VCaP (cell line): ENCODE measurements around the gene GPR35.

Source experiments
- H3K27ac ChIP-seq: fragments of 450-650 bp; 2 replicates; pipeline ENCODE4 v1.5.1; 2017
- TF ChIP-seq, protein P1 (sequence below): fragments of 450-650 bp; conservative IDR thresholded peaks from 2 replicates; pipeline ENCODE4 v1.5.1; 2017; ENCODE audit warnings: mild to moderate bottlenecking, moderate library complexity

GPR35 gene

DNA sequence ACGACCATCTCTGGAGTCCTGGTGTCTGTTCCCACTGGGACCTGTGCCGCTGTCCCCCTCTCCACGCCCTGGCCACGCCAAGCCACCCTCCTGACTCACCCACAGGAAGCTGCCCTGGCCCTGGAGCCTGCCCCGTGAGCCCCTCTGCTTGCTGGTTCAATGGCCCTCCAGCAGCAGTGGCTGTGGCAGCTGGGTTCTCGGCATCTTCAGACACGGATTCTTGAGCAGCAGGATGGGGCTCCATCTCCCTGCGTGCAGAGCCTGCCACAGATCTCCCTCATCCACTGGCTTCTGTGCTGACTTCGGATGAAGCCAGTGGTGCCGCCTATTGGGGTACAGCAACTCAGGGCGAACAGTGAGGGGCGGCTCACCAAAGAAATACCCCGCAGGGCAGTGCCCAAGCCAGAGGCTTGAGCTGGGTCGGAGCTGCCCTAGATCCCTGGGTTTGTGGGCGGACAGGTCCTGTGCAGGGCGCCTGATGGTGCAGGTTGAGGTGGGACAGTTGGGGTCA is 24.8 kb upstream of the GPR35 start:
- H3K27ac ChIP-seq, result no peak overlapping the region
- TF ChIP-seq, protein P1, sequence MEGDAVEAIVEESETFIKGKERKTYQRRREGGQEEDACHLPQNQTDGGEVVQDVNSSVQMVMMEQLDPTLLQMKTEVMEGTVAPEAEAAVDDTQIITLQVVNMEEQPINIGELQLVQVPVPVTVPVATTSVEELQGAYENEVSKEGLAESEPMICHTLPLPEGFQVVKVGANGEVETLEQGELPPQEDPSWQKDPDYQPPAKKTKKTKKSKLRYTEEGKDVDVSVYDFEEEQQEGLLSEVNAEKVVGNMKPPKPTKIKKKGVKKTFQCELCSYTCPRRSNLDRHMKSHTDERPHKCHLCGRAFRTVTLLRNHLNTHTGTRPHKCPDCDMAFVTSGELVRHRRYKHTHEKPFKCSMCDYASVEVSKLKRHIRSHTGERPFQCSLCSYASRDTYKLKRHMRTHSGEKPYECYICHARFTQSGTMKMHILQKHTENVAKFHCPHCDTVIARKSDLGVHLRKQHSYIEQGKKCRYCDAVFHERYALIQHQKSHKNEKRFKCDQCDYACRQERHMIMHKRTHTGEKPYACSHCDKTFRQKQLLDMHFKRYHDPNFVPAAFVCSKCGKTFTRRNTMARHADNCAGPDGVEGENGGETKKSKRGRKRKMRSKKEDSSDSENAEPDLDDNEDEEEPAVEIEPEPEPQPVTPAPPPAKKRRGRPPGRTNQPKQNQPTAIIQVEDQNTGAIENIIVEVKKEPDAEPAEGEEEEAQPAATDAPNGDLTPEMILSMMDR, result no peak

DNA sequence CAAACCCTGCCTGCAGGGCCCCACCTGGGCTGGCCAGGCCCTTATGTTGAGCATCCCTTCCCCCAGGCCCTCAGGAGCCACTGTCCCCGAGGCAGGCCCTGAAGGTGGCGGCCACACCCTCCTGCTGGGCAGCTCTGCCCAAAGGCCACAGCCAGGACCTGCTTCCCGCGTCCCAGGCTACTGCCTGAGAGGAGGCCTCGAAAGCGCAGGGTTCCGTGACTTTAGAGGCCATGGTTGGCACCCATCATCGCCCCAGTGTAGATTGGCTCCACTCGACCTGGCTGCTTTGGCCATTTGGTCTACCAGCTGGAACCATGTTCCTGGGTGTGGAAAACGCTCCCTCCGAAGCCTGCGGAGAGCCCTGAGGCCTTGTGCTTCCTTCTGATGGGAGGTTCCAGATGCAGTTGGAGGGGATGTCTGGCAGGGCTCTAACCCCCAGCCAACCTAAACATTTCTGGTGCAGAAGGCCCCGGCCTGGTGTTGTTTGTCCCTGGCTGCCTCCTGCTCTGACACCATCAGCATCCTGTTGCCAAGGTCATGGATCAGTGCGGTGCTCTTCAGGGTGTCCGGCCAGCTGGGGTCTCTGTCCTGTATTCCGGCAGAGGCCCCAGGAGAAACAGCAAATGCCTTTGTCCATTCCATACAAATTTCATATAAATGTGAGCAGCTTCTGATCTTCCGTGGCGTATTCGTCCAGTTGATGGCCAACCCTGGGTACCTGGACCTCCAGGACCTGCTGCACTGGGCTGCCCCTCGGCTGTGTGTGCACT is 24.0 kb upstream of the GPR35 start:
- no peak overlapping the region for H3K27ac ChIP-seq
- TF ChIP-seq, protein P1, result no peak

DNA sequence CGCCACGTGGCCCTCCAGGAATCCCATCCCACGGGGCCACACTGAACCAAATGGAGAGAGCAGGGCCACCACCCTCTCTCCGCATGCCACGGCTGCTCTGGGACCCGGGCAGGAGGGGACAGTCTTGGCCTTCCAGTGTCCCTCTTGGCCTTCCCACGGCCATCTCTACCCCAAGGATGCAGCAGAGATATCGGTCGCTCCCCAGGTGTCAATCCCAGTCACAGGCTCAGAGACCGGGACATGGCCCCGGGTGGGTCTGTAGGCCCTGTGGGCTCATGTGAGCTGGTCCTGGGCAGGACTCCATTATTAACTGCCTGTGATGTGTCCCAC is 23.5 kb upstream of the GPR35 start:
- TF ChIP-seq, protein P1, result no peak

DNA sequence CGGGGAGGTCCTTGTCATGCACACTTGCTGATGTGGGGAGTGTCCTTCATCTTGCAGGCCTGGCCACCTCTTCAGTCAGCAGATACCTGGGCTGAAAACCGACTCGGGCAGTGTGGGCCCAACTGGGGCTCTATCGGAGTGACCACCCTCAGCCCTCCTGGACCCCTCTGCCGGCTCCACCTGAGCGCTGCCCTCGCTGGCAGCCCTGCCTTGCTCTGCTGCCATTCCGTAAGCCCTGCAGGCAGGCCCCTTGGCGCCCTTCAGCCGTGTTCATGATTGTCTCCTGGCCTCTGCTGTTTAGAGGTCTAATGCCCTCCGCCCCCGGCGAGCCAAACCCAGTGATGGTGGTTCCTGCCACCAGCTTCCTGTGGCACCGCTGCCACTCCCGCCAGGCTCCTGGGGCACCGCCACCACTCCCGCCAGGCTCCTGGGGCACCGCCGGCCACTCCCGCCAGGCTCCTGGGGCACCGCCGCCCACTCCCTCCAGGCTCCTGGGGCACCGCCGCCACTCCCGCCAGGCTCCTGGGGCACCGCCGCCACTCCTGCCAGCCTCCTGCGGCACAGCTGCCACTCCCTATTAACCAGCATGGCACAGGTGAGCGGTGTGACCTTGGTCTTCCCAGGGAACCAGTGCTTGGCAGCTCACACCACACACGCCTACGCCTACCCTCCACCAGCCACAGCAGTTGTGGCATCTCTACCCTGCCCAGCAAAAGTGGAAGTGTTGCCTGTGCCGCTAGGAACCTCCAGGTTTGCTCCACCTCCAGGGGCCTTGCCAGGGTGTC is 22.8 kb upstream of the GPR35 start:
- TF ChIP-seq, protein P1, result no peak

More for the DNA sequence above, 23.5 kb upstream of the GPR35 start:
- no peak overlapping the region for H3K27ac ChIP-seq

DNA sequence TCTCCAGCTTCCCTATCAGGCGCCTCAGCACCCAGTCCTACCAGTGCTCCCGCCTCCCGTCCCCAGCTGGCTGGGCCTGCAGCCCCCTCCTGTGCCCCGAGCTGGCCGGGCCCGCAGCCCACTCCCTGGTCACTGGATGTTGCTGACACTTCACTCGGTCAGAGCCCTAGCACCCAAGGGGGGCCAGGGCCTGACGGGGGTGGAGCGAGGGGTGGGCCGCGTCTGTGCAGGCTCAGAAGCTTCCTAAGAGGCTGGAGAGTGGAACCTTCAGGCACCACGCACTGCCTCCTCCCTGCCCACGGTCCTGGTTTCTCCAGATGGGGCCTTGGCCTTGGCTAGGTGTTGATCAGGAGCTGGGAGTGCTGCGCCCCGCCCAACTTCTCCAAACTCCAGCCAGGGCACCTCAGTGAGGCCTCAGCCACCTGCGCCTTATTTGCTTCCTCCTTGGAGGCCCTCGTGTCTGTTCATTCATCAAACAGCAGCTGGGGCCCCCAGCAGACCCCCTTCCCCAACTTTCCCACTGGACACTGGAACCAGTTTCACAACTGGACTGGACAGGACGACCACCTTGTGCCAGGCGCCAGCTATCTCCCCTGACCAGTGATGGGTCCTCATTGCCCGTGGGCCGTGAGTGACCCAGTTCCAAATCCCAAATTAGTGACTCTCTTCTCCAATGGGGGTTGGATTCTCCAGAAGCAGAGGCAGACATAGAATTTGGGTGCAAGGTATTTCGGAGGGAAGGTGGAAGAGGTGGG is 22.0 kb upstream of the GPR35 start:
- H3K27ac ChIP-seq, result no peak overlapping the region

More for the DNA sequence above, 22.8 kb upstream of the GPR35 start:
- H3K27ac ChIP-seq, result no peak overlapping the region

DNA sequence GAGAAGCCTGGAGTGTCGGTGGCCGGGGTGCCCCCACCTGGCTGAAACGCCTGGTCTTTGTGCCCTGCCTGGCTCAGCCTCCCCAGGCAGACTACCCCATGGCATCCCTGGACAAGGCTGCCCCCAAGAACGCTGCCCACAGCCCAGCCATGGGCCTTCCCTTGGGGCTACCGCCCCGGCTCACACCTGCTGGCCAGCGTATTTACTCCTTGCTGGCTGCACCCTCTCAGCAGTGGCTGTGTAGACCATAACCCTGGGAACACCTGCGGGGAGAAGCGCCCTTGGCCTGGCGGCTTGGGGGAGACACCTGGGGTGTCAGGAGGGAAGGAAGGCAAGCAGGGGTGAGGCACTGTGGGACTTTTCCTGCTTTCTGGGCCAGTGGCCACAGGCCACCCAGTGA is 21.4 kb upstream of the GPR35 start:
- TF ChIP-seq, protein P1, result no peak
- H3K27ac ChIP-seq, result no peak overlapping the region; the same call in 1 of the 2 replicates

More for the DNA sequence above, 22.0 kb upstream of the GPR35 start:
- TF ChIP-seq, protein P1, result no peak
